HG02763 (cell line): ENCODE results near the gene UBD.

Experiments
- ATAC-seq: cut with Tn5 transposase; IDR thresholded peaks from one replicate; pipeline ENCODE4 v1.9.1; 2021; ENCODE audit warnings: mild to moderate bottlenecking, moderate library complexity; ENCODE audit not compliant: unreplicated experiment

UBD gene

DNA sequence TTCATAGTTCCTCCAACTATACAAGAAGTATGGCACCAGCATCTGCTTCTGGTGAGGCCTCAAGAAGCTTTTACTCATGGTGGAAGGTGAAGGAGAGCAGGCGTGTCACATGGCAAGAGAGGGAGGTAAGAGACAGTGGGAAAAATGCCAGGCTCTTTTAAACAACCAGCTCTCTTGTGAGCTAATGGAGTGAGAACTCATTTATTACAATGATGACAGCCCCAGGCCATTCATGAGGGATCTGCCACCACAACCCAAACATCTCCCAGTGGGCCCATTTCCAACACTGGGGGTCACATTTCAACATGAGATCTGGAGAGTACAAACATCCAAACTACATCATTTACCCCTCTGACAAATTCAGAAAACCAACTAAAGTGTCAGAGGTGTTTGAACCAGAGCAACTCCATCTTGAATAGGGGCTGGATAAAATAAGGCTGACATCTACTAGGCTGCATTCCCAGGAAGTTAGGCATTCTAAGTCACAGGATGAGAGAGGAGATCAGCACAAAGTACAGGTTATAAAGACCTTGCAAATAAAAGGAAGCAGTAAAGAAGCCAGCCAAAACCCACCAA is 2.2 kb upstream of the UBD start:
- ATAC-seq = no peak

GRCh38 chr6:29561091-29561490 is 1.6 kb upstream of the UBD start:
- no peak for ATAC-seq

DNA sequence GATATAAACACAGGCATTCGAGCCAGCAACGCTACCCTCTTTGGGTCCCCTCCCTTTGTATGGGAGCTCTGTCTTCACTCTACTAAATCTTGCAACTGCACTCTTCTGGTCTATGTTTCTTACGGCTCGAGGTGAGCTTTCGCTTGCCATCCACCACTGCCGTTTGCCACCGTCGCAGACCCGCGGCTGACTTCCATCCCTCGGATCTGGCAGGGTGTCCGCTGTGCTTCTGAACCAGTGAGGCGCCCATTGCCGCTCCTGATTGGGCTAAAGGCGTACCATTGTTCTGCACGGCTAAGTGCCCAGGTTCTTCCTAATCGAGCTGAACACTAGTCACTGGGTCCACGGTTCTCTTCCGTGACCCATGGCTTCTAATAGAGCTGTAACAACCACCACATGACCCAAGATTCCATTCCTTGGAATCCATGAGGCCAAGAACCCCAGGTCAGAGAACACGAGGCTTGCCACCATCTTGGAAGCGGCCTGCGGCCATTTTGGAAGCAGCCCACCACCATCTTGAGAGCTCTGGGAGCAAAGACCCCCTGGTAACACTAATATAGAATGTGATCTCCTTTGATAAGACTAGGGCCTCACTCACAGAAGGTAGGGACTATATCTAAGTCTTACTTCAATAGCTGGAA is 973 bp downstream of the UBD start:
- no peak for ATAC-seq

GRCh38 chr6:29557320-29557719 is 2.2 kb downstream of the UBD start:
- no peak for ATAC-seq

DNA sequence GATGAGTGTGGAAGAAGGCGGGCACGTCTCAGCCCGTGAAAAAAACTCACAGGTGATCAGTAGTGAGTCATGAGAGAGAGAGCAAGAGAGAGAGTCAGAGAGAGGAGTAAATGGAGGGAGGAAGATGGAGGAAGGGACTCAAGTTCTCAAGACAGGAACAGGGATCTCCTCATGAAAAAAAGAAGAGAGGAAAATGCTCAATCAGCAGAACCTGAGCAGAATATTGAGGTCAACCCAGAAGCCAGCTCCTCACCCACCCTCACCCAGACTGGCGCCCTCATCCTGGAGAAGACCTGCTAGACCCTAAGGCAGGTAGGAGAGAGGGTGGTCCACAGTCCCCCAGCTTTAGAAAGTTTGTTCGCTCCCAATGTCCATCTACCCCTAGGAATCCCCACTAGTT is 4.8 kb downstream of the UBD start:
- no peak for ATAC-seq

DNA sequence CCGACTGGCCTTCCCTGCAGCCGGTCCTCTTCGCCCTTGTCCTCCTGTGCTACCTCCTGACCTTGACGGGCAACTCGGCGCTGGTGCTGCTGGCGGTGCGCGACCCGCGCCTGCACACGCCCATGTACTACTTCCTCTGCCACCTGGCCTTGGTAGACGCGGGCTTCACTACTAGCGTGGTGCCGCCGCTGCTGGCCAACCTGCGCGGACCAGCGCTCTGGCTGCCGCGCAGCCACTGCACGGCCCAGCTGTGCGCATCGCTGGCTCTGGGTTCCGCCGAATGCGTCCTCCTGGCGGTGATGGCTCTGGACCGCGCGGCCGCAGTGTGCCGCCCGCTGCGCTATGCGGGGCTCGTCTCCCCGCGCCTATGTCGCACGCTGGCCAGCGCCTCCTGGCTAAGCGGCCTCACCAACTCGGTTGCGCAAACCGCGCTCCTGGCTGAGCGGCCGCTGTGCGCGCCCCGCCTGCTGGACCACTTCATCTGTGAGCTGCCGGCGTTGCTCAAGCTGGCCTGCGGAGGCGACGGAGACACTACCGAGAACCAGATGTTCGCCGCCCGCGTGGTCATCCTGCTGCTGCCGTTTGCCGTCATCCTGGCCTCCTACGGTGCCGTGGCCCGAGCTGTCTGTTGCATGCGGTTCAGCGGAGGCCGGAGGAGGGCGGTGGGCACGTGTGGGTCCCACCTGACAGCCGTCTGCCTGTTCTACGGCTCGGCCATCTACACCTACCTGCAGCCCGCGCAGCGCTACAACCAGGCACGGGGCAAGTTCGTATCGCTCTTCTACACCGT is 6.1 kb downstream of the UBD start:
- no peak for ATAC-seq

GRCh38 chr6:29552512-29553051 is 7.0 kb downstream of the UBD start:
- peak; percentile 80 for ATAC-seq

GRCh38 chr6:29547573-29547972 is 12.0 kb downstream of the UBD start:
- no peak for ATAC-seq

DNA sequence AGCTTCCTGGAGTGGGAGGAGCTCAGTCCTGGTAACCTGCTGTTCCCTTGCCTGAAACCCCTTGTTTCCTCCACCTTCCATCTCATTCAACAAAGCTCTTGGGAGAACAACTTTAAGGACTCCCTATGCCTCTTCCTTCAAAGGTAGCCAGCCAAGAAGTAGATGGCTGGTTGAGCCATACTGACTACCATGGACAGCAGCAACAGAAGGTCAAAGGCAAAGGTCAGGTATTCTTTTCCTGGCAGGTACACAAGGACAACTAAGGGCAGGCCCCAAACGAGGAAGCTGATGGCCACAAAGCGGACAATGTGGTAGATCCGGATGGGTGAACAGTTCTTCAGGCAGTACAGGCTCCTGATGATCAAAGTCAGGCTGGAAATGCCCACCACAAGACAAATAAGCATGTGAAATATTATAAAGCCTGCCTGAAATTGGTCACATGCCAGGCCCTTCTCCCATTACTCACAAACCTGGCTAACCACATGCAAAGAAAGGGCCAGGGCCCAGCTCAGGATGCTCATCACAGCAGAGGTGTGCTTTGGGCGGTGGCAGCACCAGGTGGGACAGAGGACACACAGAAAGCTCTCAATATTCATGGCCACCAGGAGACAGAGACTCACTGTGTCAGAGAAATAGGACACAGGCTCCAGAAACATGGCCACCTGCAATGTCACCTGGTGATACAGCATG is 21.7 kb downstream of the UBD start:
- ATAC-seq = no peak

DNA sequence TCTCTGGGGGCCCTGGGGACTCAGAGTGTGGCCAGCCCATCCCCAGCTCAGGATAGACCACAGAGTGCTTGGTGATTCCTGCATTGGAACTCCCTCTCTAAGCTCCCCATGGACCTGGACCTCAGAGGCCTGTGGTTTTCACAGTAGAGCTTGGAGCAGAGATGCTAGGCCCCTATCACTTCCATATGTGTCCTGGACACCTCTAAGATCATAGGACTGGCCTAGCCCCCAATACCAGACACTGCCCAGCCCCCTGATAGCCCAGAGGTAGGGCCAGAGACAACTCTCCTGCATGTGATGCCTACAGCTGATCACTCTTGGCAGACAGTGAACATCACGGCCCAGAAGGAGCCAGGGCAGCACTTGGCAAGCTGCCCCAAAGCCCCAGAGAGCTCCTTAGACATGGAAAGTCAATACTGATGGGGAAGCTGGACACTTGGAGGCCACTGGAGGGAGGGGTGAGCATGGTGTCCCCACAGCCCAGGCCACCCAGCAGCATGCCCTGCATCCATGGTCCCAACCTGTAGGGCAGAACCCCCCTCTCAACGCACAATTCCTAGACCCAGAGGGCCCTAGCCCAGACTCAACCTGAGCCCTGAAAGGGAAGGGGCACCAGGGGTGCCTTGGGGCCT is 27.1 kb downstream of the UBD start:
- no peak for ATAC-seq

DNA sequence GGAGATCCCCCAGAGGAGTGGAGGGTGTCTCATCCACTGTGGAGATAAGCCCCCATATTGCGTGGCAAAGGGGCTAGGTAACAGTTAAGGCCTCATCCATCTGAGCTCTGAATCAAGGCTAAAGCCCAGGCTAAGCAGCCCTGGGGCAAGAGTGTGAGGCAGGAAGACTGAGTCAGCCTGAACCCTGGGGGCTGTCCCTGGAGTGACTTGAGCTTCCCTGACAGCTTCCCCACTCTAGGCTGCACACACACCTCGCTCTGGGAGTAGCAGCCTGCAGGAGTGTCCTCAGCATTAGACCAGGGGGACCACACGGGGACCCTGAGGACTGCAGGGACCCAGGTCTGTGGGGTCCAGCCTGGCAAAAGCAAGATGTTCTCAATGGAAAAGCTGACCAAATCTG is 27.9 kb downstream of the UBD start:
- no peak for ATAC-seq

GRCh38 chr6:29530671-29531310 is 28.7 kb downstream of the UBD start:
- ATAC-seq = no peak

DNA sequence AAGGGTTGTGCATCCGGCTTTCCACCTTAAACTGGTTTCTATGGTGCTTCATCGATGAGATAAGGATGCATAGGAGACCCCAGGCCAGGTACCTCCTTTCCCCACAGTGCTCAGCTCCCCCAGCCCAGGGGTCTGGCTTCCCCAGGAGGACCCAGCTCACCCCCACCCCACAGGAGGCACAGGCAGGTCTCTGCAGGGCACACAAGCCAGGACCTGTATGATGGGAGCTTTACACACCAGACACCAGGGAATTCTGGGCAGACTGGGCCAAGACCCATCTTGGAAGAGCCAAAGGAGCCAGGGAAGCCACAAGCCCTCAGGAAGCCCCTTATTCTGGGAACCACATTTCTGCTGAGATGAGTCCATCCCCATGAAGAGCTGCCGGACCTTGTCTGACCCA is 29.6 kb downstream of the UBD start:
- no peak for ATAC-seq

DNA sequence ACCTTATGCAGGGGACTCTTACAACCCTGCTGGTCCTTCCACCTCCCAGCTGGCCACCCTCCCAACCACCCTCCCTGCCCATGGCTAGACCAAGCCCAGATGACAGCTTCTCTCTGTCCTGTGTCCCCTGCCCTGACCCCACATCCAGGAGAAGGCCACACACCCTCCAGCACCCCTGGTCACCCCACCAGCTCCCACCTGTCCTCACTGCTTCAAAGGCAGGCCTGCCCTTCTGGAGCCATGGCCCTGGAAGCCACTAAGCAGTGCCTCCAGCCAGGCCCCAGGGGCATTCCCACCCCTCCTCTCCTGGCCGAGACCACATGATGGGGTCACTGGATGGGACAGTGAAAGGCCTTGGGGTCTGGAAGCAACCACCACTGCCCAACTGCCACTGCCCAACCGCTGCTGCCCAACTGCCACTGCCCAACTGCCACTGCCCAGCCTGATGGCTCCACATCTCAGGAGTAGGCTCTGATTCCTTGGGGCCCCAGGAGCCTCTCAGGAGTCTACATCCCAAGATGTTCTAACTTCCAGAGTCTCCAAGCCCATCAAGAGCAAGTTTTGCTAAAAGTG is 30.5 kb downstream of the UBD start:
- ATAC-seq = no peak

GRCh38 chr6:29528300-29528931 is 31.1 kb downstream of the UBD start:
- no peak for ATAC-seq

GRCh38 chr6:29527564-29527963 is 32.0 kb downstream of the UBD start:
- no peak for ATAC-seq

DNA sequence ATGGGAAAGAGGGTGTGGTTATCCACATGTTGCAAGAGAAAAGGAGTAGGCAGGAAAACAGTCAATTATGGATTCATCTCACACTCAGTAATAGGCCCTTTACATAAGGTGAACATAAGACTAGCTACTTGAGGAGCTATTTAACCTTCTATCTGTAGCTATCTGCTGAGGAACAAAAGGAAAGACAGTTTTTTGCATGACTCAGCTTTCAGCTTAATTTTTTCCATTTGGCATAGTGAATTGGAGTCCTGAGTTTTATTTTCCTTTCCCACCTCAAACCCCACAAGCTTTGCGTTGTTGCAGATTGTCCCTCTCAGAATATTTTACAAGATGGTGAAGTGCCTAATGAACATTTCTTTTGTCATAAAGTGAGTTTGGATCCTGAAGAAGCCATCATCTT is 32.4 kb downstream of the UBD start:
- ATAC-seq = no peak

- ATAC-seq = no peak
Observed at GRCh38 chr6:29525311-29525639, 34.3 kb downstream of the UBD start.

DNA sequence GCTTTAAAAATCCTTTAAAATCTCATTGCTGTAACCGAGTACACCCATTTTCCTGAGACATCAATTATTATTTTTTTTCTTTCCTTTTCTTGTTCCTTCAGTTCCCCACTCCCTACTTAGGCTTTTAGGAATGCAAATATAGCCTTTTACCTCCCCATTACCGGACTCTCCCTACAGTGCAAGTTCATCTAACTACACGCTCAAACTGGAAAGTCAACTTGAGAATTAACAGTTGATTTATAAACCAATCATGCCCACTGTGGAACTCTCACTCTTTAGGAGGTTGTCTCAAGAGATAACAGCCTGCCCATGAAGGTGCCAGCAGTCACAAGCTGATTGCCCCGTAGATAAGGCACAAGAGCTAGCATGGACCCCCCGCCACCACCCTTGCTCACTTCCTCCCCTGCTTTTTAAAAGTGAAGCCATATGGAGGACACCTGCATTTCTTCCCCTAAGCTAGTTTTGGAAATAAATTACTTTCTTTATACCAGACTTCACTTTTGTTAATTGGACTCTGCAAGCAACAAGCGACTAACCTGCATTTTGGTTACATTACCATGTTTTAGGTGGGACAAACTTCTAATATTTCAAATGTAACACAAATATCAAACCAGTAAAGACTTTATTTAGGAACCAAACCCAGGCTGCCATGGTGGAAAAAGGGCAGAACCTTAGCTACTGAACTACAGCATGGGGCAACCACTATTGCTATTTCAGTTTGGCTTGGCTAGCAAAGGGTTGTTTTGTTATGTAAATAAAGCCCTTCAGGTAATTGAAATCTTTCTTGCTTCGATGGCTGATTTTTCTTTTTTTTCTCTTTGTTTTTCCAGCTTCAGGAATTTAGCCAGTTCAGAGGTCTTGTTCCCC is 34.9 kb downstream of the UBD start:
- ATAC-seq = no peak
